HFFc6 (cell line): ENCODE measurements around the gene SMIM13. TPM values are rescaled to one million over a fixed set of nuclear protein-coding genes. Genes with fewer than 3 reads are reported as not detected.
"Not testable (repeated sequence)": the region's sequence is repeated elsewhere in the genome, so short reads cannot be mapped to it uniquely, and the experiment has no call there.

Source experiments
- DNase-seq: peaks from one replicate; pipeline ENCODE4 v3.0.0-alpha.2; 2018
- H3K27ac Mint-ChIP-seq: 2 replicates; pipeline ENCODE4 v1.8.0; 2020; ENCODE audit warnings: mild to moderate bottlenecking, mixed read lengths
- H3K27me3 Mint-ChIP-seq: 2 replicates; pipeline ENCODE4 v1.8.0; 2021; ENCODE audit warnings: mild to moderate bottlenecking, moderate library complexity, mixed read lengths; ENCODE audit not compliant: insufficient read depth
- H3K36me3 Mint-ChIP-seq: 2 replicates; pipeline ENCODE4 v1.8.0; 2021; ENCODE audit warnings: low read depth, mixed read lengths
- H3K4me1 Mint-ChIP-seq: 2 replicates; pipeline ENCODE4 v1.8.0; 2020; ENCODE audit warnings: low read depth, mixed read lengths
- H3K4me3 Mint-ChIP-seq: 2 replicates; pipeline ENCODE4 v1.8.0; 2020; ENCODE audit warnings: mild to moderate bottlenecking, moderate library complexity, mixed read lengths
- H3K9me3 Mint-ChIP-seq: 2 replicates; pipeline ENCODE4 v1.8.0; 2020; ENCODE audit warnings: mild to moderate bottlenecking, mixed read lengths
- total RNA-seq, 6 experiments: library from RNA; stranded (reverse); fragmentation: NEBNext Ultra II Directional; extraction: Animal tissue kit (Norgen Biotek cat#: 25700); gene quantifications; 2 replicates in 1 of 6; 3 replicates in 5 of 6; pipeline ENCODE4 v1.2.3, GENCODE V29; 2021
- TF ChIP-seq, protein P1 (sequence below): fragments of 200-600 bp; sonication (generic); IDR thresholded peaks from 2 replicates; pipeline ENCODE4 v1.5.0; 2021; ENCODE audit warnings: antibody characterized with exemption, mild to moderate bottlenecking

SMIM13 gene
- total RNA-seq, 6 experiments from 2014 or later = 11.9 to 16.5 (median 13.3) TPM

- Mint-ChIP-seq H3K9me3 (no peaks in the 10 kb centered on the region), H3K27ac (no peak overlapping the region), H3K4me1 (peaks cover 11% of the 10 kb centered on the region)
Measured at GRCh38 chr6:11113038-11113437, 19.4 kb downstream of the SMIM13 start.

GRCh38 chr6:11115808-11116536, 22.3 kb downstream of the SMIM13 start:
- H3K4me3 Mint-ChIP-seq, H3K27me3 Mint-ChIP-seq, H3K36me3 Mint-ChIP-seq, H3K9me3 Mint-ChIP-seq: not testable (repeated sequence)
- peak; percentile 45 for DNase-seq
- Mint-ChIP-seq H3K4me1 (peaks cover 26% of the 10 kb centered on the region), H3K27ac (peak overlapping the region; percentile 45; the same call in 1 of the 2 replicates)

More at GRCh38 chr6:11113038-11113437, 19.4 kb downstream of the SMIM13 start:
- Mint-ChIP-seq H3K36me3 (no peaks in the 10 kb centered on the region), H3K4me3 (no peak overlapping the region), H3K27me3 (no peaks in the 10 kb centered on the region; the same call in 1 of the 2 replicates)
- DNase-seq = no peak
- TF ChIP-seq, protein P1, sequence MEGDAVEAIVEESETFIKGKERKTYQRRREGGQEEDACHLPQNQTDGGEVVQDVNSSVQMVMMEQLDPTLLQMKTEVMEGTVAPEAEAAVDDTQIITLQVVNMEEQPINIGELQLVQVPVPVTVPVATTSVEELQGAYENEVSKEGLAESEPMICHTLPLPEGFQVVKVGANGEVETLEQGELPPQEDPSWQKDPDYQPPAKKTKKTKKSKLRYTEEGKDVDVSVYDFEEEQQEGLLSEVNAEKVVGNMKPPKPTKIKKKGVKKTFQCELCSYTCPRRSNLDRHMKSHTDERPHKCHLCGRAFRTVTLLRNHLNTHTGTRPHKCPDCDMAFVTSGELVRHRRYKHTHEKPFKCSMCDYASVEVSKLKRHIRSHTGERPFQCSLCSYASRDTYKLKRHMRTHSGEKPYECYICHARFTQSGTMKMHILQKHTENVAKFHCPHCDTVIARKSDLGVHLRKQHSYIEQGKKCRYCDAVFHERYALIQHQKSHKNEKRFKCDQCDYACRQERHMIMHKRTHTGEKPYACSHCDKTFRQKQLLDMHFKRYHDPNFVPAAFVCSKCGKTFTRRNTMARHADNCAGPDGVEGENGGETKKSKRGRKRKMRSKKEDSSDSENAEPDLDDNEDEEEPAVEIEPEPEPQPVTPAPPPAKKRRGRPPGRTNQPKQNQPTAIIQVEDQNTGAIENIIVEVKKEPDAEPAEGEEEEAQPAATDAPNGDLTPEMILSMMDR = no peak

GRCh38 chr6:11120271-11121005, 26.8 kb downstream of the SMIM13 start:
- Mint-ChIP-seq H3K27ac (no peak overlapping the region), H3K4me1 (peaks cover 30% of the 10 kb centered on the region)
- DNase-seq = no peak

GRCh38 chr6:11121851-11122250, 28.2 kb downstream of the SMIM13 start:
- Mint-ChIP-seq H3K27ac (no peak overlapping the region), H3K36me3 (peaks cover 13% of the 10 kb centered on the region), H3K9me3 (no peaks in the 10 kb centered on the region), H3K27me3 (peaks cover 1% of the 10 kb centered on the region; the same call in 1 of the 2 replicates), H3K4me3 (no peak overlapping the region), H3K4me1 (peaks cover 27% of the 10 kb centered on the region)
- TF ChIP-seq, protein P1 = no peak
- no peak for DNase-seq

More at GRCh38 chr6:11120271-11121005, 26.8 kb downstream of the SMIM13 start:
- no peak overlapping the region for H3K4me3 Mint-ChIP-seq
- TF ChIP-seq, protein P1 = no peak
- H3K36me3 Mint-ChIP-seq = peaks cover 7% of the 10 kb centered on the region
- peaks cover 1% of the 10 kb centered on the region; the same call in 1 of the 2 replicates for H3K27me3 Mint-ChIP-seq
- no peaks in the 10 kb centered on the region for H3K9me3 Mint-ChIP-seq

- H3K36me3 Mint-ChIP-seq = peaks cover 16% of the 10 kb centered on the region
- peaks cover 27% of the 10 kb centered on the region for H3K4me1 Mint-ChIP-seq
- H3K4me3 Mint-ChIP-seq = no peak overlapping the region
- H3K9me3 Mint-ChIP-seq = no peaks in the 10 kb centered on the region
- H3K27me3 Mint-ChIP-seq = peaks cover 1% of the 10 kb centered on the region; the same call in 1 of the 2 replicates
- DNase-seq = no peak
- TF ChIP-seq, protein P1 = no peak
- H3K27ac Mint-ChIP-seq = no peak overlapping the region
Measured at GRCh38 chr6:11122380-11122779, 28.7 kb downstream of the SMIM13 start.

- Mint-ChIP-seq H3K36me3 (peaks cover 14% of the 10 kb centered on the region), H3K9me3 (no peaks in the 10 kb centered on the region), H3K4me3 (no peak overlapping the region), H3K27me3 (peaks cover 1% of the 10 kb centered on the region; the same call in 1 of the 2 replicates), H3K27ac (no peak overlapping the region; the same call in 1 of the 2 replicates), H3K4me1 (peaks cover 29% of the 10 kb centered on the region)
- TF ChIP-seq, protein P1 = peak; percentile 39; the same call in 1 of the 2 replicates
- no peak for DNase-seq
Measured at GRCh38 chr6:11123978-11124377, 30.3 kb downstream of the SMIM13 start.
